Progenitor cell of endocrine pancreas (in vitro differentiated cells): ENCODE data around the gene WDFY3. TPM values are rescaled to one million over a fixed set of nuclear protein-coding genes. Genes with fewer than 3 reads are reported as not detected.

Experiments
- DNase-seq: peaks from one replicate; pipeline ENCODE4 v3.0.0; 2021; ENCODE audit warnings: low spot score; ENCODE audit not compliant: unreplicated experiment
- H3K27ac Mint-ChIP-seq: 2 replicates; pipeline ENCODE4 v1.8.0; 2021; ENCODE audit warnings: mild to moderate bottlenecking, moderate library complexity, mixed read lengths
- H3K27me3 Mint-ChIP-seq: 2 replicates; pipeline ENCODE4 v1.8.0; 2021; ENCODE audit warnings: mixed read lengths
- H3K36me3 Mint-ChIP-seq: 2 replicates; pipeline ENCODE4 v1.8.0; 2022; ENCODE audit warnings: mixed read lengths; ENCODE audit not compliant: insufficient read depth
- H3K4me1 Mint-ChIP-seq: 2 replicates; pipeline ENCODE4 v1.8.0; 2021; ENCODE audit warnings: low read depth, mixed read lengths
- H3K4me3 Mint-ChIP-seq: 2 replicates; pipeline ENCODE4 v1.8.0; 2021; ENCODE audit warnings: low read depth, mild to moderate bottlenecking, moderate library complexity, mixed read lengths
- H3K9me3 Mint-ChIP-seq: 2 replicates; pipeline ENCODE4 v1.8.0; 2021; ENCODE audit warnings: low read depth, mixed read lengths
- CTCF ChIP-seq: fragments of 200-600 bp; sonication (generic); IDR thresholded peaks from one replicate; pipeline ENCODE4 v1.5.0; 2021; ENCODE audit warnings: antibody characterized with exemption, mild to moderate bottlenecking; ENCODE audit not compliant: unreplicated experiment
- total RNA-seq: library from RNA; stranded (reverse); gene quantifications from 2 replicates; pipeline ENCODE4 v1.2.1, GENCODE V29; 2021

WDFY3 gene
- total RNA-seq, 1 donor from 2014 or later: 115 TPM

- TF ChIP-seq CTCF: no peak
- Mint-ChIP-seq H3K4me3 (no peak overlapping the region), H3K4me1 (peaks cover 2% of the 10 kb centered on the region), H3K9me3 (peaks cover 4% of the 10 kb centered on the region), H3K27me3 (no peaks in the 10 kb centered on the region), H3K27ac (no peak overlapping the region), H3K36me3 (peaks cover 26% of the 10 kb centered on the region)
- DNase-seq: no peak
These were observed 188.4 kb downstream of the WDFY3 start for GRCh38 chr4:84778041-84778440.

- Mint-ChIP-seq H3K4me1 (no peaks in the 10 kb centered on the region), H3K27ac (no peak overlapping the region), H3K36me3 (peaks cover 33% of the 10 kb centered on the region), H3K4me3 (no peak overlapping the region), H3K27me3 (no peaks in the 10 kb centered on the region), H3K9me3 (no peaks in the 10 kb centered on the region)
- DNase-seq: no peak
- TF ChIP-seq CTCF: no peak
These were observed 199.3 kb downstream of the WDFY3 start for GRCh38 chr4:84767168-84767567.

GRCh38 chr4:84753321-84753972, 213.0 kb downstream of the WDFY3 start:
- H3K4me3 Mint-ChIP-seq: no peak overlapping the region
- H3K27me3 Mint-ChIP-seq: no peaks in the 10 kb centered on the region
- no peak for DNase-seq
- no peak for TF ChIP-seq CTCF
- no peaks in the 10 kb centered on the region for H3K4me1 Mint-ChIP-seq
- H3K27ac Mint-ChIP-seq: no peak overlapping the region
- no peaks in the 10 kb centered on the region for H3K9me3 Mint-ChIP-seq
- peaks cover 11% of the 10 kb centered on the region for H3K36me3 Mint-ChIP-seq

- no peaks in the 10 kb centered on the region for H3K4me1 Mint-ChIP-seq
- no peak for DNase-seq
- H3K36me3 Mint-ChIP-seq: peaks cover 19% of the 10 kb centered on the region
- H3K4me3 Mint-ChIP-seq: no peak overlapping the region
- no peak overlapping the region for H3K27ac Mint-ChIP-seq
- no peaks in the 10 kb centered on the region for H3K27me3 Mint-ChIP-seq
- H3K9me3 Mint-ChIP-seq: no peaks in the 10 kb centered on the region
- no peak for TF ChIP-seq CTCF
These were observed 214.8 kb downstream of the WDFY3 start for GRCh38 chr4:84751707-84752106.

GRCh38 chr4:84750960-84751283, 215.6 kb downstream of the WDFY3 start:
- H3K9me3 Mint-ChIP-seq: no peaks in the 10 kb centered on the region
- TF ChIP-seq CTCF: no peak
- H3K4me3 Mint-ChIP-seq: no peak overlapping the region
- H3K36me3 Mint-ChIP-seq: peaks cover 25% of the 10 kb centered on the region
- H3K27ac Mint-ChIP-seq: no peak overlapping the region
- no peaks in the 10 kb centered on the region for H3K27me3 Mint-ChIP-seq
- DNase-seq: no peak
- no peaks in the 10 kb centered on the region for H3K4me1 Mint-ChIP-seq
